T-helper 9 cell (primary cell): Measurements from ENCODE around the gene TCL1A.

ENCODE experiments used
- DNase-seq: peaks from one replicate; pipeline ENCODE4 v3.0.0-alpha.2; 2020

The TCL1A gene

DNA sequence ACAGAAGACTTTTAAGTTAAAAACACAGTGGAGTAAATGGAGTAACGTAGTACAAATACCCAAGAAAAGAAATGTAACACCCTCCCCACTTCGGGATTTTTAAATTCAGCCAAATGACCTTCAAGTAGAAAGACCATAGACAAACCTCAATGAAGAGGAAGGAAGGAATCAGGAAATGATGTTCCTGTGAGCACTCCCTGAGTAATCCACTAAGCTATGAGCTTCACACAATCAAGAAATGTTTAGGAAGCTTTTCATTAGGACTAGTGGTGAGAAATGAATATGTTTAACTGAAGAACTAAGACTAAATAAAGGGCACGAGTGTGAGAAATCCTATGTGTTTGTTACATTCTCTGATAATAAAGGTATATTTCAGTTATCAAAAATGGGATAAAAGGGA is 10.1 kb downstream of the TCL1A start:
- no peak for DNase-seq

DNA sequence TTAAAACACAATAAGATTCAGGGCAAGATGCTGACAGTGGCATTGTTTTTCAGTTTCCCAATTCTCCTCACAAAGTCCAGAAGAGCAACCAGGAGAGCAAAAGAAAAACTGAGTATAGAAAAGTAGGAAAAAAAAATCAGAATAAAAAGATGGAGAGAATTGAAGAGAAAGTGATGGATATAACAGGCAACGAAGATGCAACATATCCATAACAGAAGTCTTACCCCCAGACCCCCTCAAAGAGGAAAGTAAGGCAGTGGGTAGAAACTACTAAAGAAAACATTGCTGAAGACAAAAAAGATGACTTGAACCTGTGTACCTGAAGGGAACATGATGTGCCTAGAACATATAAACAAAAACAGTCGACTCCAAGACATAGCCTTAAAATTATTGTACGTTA is 10.6 kb downstream of the TCL1A start:
- DNase-seq: no peak

DNA sequence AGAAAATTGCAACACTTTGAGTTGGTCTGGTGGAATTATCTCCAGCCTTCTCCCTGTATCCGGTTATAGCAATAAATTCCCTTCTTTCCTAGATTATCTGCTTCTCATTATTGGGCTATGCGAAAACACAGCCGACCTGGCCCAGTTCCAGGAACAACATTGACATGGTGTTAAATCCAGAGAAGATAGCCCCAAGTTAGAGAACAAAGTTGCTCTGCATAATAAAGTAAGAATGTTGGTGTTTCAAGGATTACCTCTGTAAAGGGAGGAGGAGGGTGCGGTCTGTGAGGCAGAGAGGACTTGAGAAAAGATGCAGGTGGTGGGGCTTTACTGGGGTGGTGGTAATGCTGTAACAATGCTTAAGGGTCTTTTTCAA is 12.1 kb downstream of the TCL1A start:
- DNase-seq: no peak

DNA sequence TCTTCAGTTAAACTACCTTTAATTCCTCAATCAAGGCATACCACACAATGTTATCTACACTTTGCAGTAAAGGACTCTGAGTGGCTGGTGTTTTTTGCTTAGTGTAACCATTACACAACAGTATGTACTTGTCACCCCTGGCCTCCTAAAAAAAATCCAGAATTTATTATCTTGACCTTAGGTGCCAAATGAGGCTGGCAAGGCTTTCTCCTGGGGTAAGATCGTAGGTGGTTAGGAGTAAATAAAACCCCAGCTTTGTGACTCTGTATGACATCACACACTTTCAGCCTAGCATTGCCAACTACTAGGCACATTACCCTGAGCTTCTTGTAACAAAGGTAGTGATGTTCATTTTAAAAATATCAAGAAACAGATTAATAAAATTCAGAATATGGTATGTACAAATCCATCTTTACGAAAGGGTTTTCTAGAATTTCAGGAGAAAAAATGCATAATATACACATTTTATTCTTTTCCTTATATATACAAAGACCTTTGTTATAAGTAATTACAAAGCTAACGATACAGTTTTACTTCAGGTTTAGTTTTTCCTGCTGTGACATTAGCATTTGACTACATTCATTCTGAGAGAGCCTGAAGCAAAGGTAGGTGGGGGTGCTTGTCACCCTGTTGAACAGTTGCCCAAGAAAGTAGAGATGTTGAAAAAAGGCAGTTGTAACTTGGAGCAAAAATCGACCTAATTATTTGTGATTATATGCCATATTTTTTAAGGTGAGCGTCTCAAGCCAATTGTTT is 13.5 kb downstream of the TCL1A start:
- no peak for DNase-seq

DNA sequence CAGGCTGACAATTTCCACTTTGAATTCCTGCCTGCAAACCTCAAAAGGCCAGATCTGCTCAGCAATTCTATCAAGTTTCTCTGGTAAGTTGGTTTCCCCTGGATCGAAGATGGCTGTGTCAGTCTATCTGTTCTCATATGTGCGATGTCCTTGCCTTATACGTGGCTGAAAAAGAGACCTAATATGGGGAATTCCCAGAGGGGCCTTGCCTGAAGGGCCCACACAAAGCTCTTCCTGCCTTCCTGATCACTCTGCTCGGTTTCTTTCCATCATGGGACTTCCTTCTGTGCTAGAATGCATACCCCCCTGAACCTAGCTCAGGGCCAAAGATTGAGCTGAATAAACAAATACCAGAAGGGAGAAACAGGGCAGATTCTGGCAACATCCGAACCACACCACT is 14.5 kb downstream of the TCL1A start:
- no peak for DNase-seq

DNA sequence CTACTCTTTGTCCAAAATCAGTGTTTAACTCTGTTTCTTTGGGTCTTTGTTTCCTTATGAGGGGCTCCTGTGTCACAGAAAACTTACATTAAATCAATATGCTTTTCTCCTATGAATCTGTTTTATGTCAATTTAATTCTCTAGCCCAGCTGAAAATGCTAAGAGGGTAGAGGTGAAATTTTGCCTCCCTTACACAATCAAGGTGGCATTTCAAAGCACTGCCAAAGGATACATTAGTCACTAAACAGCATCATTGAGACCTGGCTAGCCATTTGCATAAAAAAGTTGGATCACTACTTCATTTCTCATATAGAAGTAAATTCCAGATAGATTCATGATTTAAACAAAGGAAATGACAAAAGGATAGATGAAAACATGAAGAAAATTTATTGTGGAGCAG is 15.6 kb downstream of the TCL1A start:
- DNase-seq: no peak

DNA sequence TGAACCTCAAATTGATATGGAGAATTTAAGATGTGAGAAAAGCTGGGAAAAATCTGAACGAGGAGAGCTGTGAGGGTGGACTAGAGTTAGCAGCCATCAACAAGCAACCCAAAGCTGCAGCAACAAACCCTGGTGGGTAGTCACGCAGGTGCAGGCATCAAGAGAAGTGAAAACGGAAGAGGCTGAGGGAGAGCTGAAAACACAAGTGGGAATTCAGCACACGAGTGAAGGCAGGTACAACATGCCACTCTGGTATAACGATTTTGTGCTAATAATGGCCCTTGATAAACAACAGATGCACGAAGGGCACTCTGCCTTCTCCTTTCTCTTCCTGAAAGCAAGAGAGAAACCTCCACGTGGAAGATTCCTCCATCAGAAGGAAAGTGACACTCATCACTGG is 16.2 kb downstream of the TCL1A start:
- DNase-seq: no peak

DNA sequence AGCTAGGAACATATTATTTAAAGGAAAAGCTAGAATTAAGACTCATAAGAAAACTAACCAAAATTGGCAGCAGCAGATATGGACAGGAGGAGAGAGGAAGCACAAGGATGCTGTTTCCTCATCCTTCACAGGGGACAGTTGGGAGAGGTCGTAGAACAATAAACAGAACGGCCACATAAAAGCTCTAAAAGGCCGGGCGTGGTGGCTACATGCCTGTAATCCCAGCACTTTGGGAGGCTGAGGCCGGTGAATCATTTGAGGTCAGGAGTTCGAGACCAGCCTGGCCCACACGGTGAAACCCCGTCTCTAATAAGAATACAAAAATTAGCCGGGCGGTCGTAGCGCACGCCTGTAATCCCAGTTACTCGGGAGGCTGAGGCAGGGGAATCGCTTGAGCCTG is 17.2 kb downstream of the TCL1A start:
- DNase-seq: no peak

DNA sequence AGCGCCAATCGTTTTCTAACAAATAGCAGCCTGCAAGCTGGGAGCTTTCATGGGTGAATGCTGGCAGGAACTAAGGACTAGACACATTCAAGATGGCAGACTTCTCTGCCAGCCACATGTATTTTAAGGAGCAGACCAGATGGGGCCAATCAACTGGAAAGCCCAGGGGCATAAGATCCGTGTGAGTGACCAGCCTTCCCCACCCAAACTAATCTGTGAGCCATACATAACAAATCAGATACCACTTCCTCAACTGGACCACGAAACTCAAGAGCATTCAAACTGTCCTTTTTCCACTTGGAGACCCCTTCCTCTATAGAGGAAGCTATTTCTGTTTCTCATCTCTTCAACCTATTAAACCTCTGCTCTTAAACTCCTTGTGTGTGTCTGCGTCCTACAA is 18.0 kb downstream of the TCL1A start:
- DNase-seq: no peak

DNA sequence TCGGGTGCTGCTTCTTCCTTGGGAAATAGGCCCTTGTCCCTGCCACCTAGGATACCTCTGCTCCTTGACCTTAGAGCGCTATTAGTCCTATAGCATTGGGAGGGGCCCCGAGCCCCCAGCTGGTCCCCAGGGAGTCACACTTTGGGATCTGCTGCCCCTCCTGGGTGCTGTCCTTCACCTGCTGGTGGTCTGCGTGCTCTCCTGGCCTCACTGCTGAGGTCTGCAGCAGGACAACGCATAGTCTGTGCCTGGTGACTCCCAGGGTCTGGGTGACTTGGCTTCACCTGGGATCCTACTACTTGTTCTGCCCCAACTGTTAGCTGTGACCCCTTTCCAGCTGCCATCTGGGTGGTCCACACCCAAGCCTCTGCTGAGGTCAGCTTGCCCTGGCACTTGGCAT is 18.9 kb downstream of the TCL1A start:
- DNase-seq: no peak

DNA sequence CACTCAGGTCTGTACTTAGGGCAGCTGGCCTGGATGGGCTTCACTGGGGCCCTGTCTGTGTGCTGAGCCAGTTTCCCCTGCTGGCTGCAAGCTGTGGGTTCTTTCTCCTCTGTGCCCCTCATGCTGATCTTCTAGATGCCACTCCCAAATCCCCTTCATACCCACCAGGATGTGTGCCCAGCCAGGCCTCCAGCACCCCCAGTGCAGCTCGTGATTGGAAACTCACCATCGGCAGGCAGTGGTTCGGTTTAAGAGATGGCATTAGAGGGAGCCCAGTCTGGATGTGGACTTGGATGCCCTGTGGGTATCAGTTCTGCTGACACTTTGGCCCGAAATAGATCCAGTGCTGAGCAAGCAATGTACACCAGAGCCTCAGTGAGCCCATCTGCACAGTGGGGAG is 21.8 kb downstream of the TCL1A start:
- DNase-seq: no peak

DNA sequence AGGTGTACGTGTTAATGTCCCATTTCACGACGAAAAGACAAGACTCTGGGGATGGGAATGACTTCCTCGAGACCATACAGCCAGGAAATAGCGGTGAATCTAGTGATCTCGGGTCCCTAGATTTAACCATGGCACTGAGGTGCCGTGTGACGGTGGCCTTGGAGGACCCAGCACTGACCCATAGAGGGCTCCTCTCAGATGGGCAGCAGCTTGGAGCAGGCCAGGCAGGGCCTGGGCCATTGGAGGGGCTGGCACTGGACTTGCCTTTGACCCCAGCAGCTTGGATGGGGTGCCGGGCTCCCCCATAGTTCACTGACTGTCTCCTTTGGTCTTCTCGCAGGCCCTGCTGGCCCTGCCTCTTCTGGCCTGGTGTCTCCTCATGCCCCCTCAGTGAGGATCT is 22.3 kb downstream of the TCL1A start:
- DNase-seq: no peak

DNA sequence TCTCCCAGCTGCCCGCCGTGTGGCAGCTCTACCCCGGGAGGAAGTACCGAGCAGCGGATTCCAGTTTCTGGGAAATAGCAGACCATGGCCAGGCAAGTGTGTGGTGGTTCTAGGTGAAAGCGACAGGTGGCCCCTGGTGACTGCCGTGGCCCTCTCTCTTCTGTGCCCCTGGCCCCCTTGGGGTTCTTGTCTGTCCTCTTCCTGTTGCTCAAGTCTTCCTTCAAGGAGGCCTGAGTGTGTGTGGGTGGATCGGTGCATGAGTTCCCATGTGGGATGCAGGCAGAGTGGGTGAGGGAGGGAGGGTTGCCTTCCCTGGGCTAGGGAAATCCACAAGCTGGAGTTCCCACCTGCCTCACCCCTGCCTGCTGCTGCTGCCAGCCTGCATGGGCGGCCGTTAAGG is 23.1 kb downstream of the TCL1A start:
- DNase-seq: no peak

DNA sequence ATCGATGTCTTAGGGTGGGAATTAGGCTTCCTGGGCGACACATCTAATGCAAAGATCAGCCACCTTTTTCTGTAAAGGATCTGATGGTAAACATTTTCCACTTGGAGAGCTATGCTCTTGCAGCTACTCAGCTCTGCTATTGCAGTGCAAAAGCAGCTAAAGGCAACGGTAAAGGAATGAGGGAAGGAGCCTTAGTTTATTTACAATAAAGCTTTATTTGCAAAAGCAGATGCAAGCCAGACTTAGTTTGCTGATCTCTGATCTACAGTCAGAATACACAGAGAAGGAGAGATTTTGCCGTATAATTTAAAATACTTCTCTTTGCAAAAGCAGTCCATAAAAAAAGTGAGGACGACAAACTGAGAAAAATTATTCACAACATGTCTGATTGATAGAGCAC is 24.5 kb downstream of the TCL1A start:
- DNase-seq: no peak

DNA sequence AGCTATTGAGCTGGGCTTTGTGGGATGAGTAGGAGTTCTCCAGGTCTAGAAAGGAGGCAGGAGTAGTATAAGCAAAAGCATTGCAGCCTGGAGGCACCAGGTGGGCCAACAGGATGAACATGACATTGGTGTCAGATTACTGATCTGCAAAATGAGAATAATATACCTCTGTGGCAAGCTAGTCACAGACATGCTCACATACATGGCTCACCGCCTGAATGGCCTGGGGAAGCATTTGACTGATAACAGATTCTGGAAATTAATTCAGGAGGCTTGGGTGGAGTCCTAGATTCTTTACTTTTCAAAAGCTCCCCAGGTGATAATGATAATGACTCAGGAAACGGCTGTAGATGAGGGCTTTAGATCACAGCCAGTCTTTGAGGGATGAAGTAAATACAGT is 27.0 kb downstream of the TCL1A start:
- no peak for DNase-seq

DNA sequence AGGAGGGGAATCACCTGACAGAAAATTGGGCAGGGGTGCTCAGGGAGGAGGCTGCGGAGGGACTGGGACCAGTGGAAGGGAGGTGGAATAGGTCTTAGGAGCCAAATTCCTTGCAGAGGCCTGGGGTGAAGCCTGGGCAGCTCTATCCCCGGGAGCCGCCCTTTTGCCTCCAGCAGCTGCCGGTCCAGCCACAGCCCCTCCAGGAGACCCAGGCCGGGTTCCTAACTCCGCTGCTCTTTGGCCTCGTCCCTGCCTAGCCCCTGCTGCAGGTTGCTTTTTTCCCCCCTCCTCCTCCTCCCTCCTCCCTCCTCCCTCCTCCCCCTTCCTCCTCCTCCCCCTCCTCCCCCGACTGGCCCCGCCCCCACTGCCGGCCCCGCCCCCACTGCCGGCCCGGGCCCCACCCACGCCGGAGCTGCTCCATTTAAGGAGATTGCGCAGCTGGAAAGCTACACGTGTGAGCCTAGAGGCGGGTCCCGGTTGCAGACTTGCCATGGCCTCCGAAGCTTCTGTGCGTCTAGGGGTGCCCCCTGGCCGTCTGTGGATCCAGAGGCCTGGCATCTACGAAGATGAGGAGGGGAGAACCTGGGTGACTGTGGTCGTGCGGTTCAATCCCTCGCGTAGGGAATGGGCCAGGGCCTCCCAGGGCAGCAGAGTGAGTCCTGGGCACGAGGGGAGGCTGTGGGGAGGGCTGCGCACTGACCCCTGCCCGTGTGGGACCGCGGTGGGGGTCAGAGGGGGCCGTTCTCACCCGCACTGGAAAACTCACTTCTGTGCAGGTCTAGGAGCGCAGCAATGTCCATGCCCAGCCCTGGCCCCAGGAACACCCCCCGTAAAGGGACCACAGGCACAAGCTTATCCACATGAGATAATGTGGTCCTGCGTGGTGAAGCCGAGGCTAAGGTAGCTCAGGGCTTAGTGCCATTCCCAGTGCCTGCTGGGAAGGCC is 27.7 kb downstream of the TCL1A start, which contains the start of gene TCL1B:
TCL1B (plus strand) TSS at position 449 of the 945 bp plus-strand sequence; CDS start at position 491, 42 bp downstream.
- DNase-seq: no peak

DNA sequence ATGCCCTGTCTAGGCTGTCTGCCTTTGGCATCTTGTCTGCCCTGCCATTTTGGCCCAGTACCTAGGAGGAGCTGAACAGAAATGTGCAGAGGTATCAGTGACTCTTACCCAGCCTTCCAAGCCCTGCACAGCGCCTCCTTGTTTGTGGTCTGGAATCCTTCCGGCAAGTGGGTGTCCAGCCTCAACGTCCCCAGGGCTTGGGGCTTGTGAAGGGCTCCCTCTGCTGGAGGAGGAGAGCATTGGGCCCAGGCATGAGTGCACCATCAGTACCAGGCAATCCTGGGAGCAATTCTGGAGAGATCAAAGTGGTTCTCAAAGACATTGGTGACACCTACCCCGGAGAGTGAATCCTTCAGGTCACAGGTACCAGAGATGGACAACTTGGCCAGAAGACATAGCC is 30.1 kb downstream of the TCL1A start:
- DNase-seq: peak; percentile 15

DNA sequence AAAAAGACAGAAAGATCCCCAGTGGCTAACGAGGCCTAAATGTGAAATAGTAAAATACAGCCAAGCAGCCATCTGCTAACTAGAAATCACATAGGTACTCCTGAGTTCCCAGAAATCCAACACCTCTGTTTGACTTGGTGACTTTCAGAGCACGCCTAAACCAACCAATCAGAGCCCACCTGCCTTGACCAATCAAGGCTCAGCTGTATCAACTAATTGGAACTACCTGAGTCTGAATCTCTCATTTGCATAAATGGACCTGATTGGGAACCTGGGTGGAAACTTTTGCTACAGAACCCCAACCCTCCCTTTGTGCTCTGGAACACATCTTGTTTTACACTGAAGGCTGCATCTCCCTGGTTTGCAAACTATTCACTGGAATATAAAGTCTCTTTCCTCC is 32.8 kb downstream of the TCL1A start:
- DNase-seq: no peak

DNA sequence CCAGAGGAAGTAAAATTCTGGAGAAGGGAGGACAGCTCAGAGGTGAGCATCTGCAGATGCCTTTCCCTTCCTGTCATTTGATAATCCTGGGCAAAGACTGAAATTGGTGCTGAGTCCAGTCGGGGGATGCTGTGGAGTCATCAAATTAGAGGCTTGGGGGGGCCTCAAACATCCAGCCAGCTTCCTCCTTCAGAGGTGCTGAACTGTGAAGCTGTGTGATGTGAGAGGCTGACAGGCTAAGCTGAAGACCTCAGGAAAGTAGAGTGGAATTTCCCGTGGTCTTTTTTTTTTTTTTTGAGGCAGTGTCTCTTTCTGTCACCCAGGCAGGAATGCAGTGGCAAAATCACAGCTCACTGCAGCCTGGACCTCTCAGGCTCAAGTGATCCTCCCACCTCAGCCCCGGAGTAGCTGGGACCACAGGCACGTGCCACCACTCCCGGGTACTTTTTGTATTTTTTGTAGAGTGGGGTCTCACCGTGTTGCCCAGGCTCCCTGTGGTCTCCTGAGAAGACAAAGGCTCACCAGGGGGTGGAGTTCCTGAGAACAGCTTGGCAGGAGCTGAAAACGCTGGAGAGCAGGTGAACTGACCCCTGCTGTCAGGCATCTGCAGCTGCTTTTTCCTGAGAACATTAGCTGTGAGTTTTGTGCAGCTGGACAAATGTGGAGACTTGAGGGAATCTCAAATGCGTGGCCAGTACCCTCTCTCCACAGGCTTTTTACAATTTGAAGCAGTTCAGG is 33.8 kb downstream of the TCL1A start:
- DNase-seq: no peak

DNA sequence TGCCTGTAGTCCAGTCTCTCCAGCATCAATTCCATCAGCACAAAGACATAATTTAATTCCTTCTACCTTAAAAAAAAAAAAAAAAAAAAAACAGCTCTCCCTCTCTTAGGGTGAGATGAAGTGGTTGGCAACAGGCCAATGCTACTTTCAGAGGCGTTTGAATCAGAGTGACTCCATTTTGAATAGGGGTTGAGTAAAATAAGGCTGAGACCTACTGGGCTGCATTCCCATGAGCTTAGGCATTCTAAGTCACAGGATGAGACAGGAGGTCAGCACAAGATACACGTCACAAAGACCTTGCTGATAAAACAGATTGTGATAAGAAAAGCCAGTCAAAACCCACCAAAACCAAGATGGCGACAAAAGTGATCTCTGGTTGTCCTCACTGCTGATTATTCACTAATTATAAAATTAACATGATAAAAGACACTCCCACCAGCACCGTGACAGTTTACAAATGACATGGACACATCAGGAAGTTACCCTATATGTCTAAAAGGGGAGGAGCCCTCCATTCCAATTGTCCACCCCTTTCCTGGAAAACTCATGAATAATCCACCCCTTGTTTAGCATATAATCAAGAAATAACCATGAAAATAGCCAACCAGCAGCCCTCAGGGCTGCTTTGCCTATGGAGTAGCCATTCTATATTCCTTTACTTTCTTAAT is 34.6 kb downstream of the TCL1A start:
- no peak for DNase-seq

DNA sequence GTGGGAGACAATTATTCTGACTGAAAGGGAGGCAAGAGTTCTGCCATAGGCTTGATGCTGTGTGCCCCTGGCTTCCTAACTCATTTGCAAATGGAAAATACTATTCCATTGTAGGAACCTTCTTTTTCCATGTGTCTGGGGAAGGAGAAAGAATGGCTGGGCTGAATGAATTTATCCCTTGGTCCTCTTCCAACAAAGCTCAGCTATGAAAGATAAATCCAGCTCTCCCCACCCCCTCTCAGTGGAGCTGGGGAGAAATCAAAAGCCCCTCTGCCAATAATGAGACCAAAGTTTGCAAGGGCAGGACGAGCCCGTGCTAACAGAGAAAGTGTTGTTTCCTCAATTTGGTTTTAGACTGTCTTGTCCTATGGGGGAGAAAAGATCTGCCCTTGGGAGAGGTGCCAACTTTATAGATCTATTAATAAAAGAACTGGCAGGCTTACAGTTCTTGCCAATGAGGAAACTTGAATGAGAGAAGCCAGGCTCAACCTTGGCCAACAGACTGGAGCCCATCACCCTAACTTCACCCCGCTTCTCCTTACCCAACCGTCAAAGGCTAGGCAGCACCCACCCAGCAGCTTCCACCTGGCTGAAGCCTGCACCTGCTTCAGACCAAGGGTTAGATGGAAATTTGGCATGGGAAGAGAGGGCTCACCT is 36.6 kb downstream of the TCL1A start:
- no peak for DNase-seq

DNA sequence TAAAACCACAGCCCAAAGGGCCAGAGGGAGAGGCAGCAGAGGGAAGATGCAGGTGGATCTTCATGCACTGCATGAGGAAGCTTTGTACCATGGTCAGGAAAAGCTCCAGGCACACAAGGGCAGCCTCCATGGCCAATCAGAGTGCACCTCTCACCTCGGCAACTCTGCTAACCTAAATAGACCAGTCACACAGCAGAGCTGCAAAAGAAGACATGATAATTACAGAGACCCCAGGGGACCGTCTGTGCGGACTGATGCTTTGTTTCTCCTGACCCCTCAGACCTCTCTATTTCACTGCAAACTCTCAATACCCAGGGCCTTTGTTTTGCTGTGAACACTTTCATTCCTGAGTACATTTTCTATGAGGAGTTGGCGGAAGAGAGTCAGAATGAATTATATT is 38.4 kb downstream of the TCL1A start:
- DNase-seq: no peak
